Activated effector memory CD4-positive, alpha-beta T cell treated with Interleukin-2 at 50 U/mL for 16 hours (primary cell): ENCODE results near the gene LRRC73.
"Not testable (repeated sequence)": the region's sequence is repeated elsewhere in the genome, so short reads cannot be mapped to it uniquely, and the experiment has no call there.

Experiments used
- DNase-seq: peaks from one replicate; pipeline ENCODE4 v3.0.0-alpha.2; 2020

The LRRC73 gene

GRCh38 chr6:43509142-43509983, 783 bp downstream of the LRRC73 start:
- DNase-seq: no peak

- no peak for DNase-seq
These were observed 1.5 kb downstream of the LRRC73 start for GRCh38 chr6:43508481-43509141.

- DNase-seq: peak; percentile 65
These were observed 3.3 kb downstream of the LRRC73 start for GRCh38 chr6:43506667-43507471.

- DNase-seq: no peak
These were observed 4.0 kb downstream of the LRRC73 start for GRCh38 chr6:43506171-43506570.

- no peak for DNase-seq
These were observed 4.4 kb downstream of the LRRC73 start for GRCh38 chr6:43505718-43506117.

- DNase-seq: no peak
These were observed 5.2 kb downstream of the LRRC73 start for GRCh38 chr6:43504756-43505593.

- no peak for DNase-seq
These were observed 6.7 kb downstream of the LRRC73 start for GRCh38 chr6:43503443-43503842.

GRCh38 chr6:43502666-43503065, 7.5 kb downstream of the LRRC73 start:
- no peak for DNase-seq

GRCh38 chr6:43500921-43501320, 9.2 kb downstream of the LRRC73 start:
- no peak for DNase-seq

- DNase-seq: no peak
These were observed 10.9 kb downstream of the LRRC73 start for GRCh38 chr6:43499028-43499815.

- DNase-seq: not testable (repeated sequence)
These were observed 11.9 kb downstream of the LRRC73 start for GRCh38 chr6:43498291-43498690.

GRCh38 chr6:43497689-43498088, 12.5 kb downstream of the LRRC73 start:
- DNase-seq: no peak

- DNase-seq: no peak
These were observed 13.1 kb downstream of the LRRC73 start for GRCh38 chr6:43497129-43497396.

- DNase-seq: no peak
These were observed 13.6 kb downstream of the LRRC73 start for GRCh38 chr6:43496370-43497128.

- DNase-seq: peak; percentile 16
These were observed 14.7 kb downstream of the LRRC73 start for GRCh38 chr6:43495409-43495941.

- DNase-seq: no peak
These were observed 15.4 kb downstream of the LRRC73 start for GRCh38 chr6:43494766-43495165.

- no peak for DNase-seq
These were observed 15.8 kb downstream of the LRRC73 start for GRCh38 chr6:43494321-43494720.

- DNase-seq: no peak
These were observed 16.3 kb downstream of the LRRC73 start for GRCh38 chr6:43493833-43494232.

- no peak for DNase-seq
These were observed 16.9 kb downstream of the LRRC73 start for GRCh38 chr6:43493230-43493629.

GRCh38 chr6:43492673-43493072, 17.5 kb downstream of the LRRC73 start:
- no peak for DNase-seq
